T-helper 1 cell treated with Interleukin-12 subunit alpha and Interleukin-12 subunit beta and Interleukin-4 antibody, amounts not matched to agents 30 ng/mL and 1 ng/mL, for 36 hours (primary cell): ENCODE data around the gene PRR3. TPM values are rescaled to one million over a fixed set of nuclear protein-coding genes. Genes with fewer than 3 reads are reported as not detected.

Experiments used
- intact Hi-C: fragments of 100-400 bp; cut with micrococcal nuclease; formaldehyde crosslinking; loops from one replicate; pipeline ENCODE4 v1.15.1; 2024
- total RNA-seq: library from RNA; stranded (reverse); gene quantifications from 2 replicates; pipeline ENCODE4 v1.2.3, GENCODE V29; 2022

The PRR3 gene
- total RNA-seq, 1 donor from 2014 or later: 22.1 TPM

GRCh38 chr6:30610065-30610464 is 53.0 kb downstream of the PRR3 start:
- intact Hi-C loops: loop anchor here (10.0 kb wide), 1 partner anchor 475 kb away; no protein-coding TSS in a partner anchor

GRCh38 chr6:30611150-30611855 is 54.2 kb downstream of the PRR3 start:
- intact Hi-C loops: loop anchor here (10.0 kb wide), 1 partner anchor 473 kb away; no protein-coding TSS in a partner anchor

GRCh38 chr6:30611856-30612194 is 54.7 kb downstream of the PRR3 start:
- intact Hi-C loops: loop anchor here (2.0 to 10.0 kb wide), 2 partner anchors 15 to 473 kb away; no protein-coding TSS in a partner anchor

GRCh38 chr6:30612213-30612612 is 55.1 kb downstream of the PRR3 start:
- intact Hi-C loops: loop anchor here (2.0 to 10.0 kb wide), 2 partner anchors 15 to 473 kb away; no protein-coding TSS in a partner anchor

- intact Hi-C loops: loop anchor here (2.0 to 10.0 kb wide), 2 partner anchors 16 to 472 kb away; no protein-coding TSS in a partner anchor
Observed at GRCh38 chr6:30612687-30613248, 55.7 kb downstream of the PRR3 start.

Other genes with a start within 250 kb of the PRR3 start
- gene TRIM39, start 230.4 kb upstream of the PRR3 start, total RNA-seq: 11.3 and 13.9 TPM in 2 replicates
- 36.7 and 41.1 TPM in 2 replicates for gene RPP21, start 212.1 kb upstream of the PRR3 start, total RNA-seq
- 499 and 512 TPM in 2 replicates for gene HLA-E, start 67.8 kb upstream of the PRR3 start, total RNA-seq
- gene GNL1, start 806 bp upstream of the PRR3 start, total RNA-seq: 49.4 and 49.7 TPM in 2 replicates
- gene ABCF1, start 14.1 kb downstream of the PRR3 start, total RNA-seq: 103 and 104 TPM in 2 replicates
- 95.2 and 100 TPM in 2 replicates for gene PPP1R10, start 59.9 kb downstream of the PRR3 start, total RNA-seq
- gene MRPS18B, start 60.5 kb downstream of the PRR3 start, total RNA-seq: 37.9 and 39.0 TPM in 2 replicates
- 9.2 and 11.3 TPM in 2 replicates for gene ATAT1, start 69.6 kb downstream of the PRR3 start, total RNA-seq
- gene C6orf136, start 89.8 kb downstream of the PRR3 start, total RNA-seq: 22.2 and 31.1 TPM in 2 replicates
- 49.5 and 51.0 TPM in 2 replicates for gene DHX16, start 115.7 kb downstream of the PRR3 start, total RNA-seq
- 305 and 322 TPM in 2 replicates for gene PPP1R18, start 129.3 kb downstream of the PRR3 start, total RNA-seq
- gene NRM, start 133.7 kb downstream of the PRR3 start, total RNA-seq: 28.2 and 32.3 TPM in 2 replicates
- 80.0 and 93.3 TPM in 2 replicates for gene MDC1, start 160.0 kb downstream of the PRR3 start, total RNA-seq
- gene TUBB, start 163.1 kb downstream of the PRR3 start, total RNA-seq: 905 and 913 TPM in 2 replicates
- 201 and 206 TPM in 2 replicates for gene FLOT1, start 185.4 kb downstream of the PRR3 start, total RNA-seq
- 76.8 and 77.8 TPM in 2 replicates for gene IER3, start 187.3 kb downstream of the PRR3 start, total RNA-seq